DOHH2 (cell line): ENCODE measurements around the gene LILRB5.

Experiments used
- H3F3A ChIP-seq: fragments of 200-600 bp; sonication (generic), shearing (Covaris generic); 2 replicates; pipeline ENCODE4 v1.6.0; 2016; ENCODE audit warnings: antibody characterized with exemption, mild to moderate bottlenecking; ENCODE audit not compliant: control insufficient read depth, insufficient read depth
- H3K27ac ChIP-seq: fragments of 200-600 bp; sonication (generic); 2 replicates; pipeline ENCODE4 v1.5.1; 2014; ENCODE audit warnings: low read depth, mild to moderate bottlenecking, low read length, moderate library complexity
- H3K27me3 ChIP-seq: fragments of 200-600 bp; sonication (generic); 2 replicates; pipeline ENCODE4 v1.6.1; 2014; ENCODE audit warnings: mild to moderate bottlenecking, low read length, mixed read lengths; ENCODE audit not compliant: control insufficient read depth
- H3K36me3 ChIP-seq: fragments of 200-600 bp; sonication (generic); 2 replicates; pipeline ENCODE4 v1.6.1; 2014; ENCODE audit warnings: mild to moderate bottlenecking, low read length, moderate library complexity, mixed read lengths; ENCODE audit not compliant: control insufficient read depth
- H3K4me1 ChIP-seq: fragments of 200-600 bp; sonication (generic); 2 replicates; pipeline ENCODE4 v1.6.1; 2014; ENCODE audit warnings: mild to moderate bottlenecking, low read length, mixed read lengths; ENCODE audit not compliant: control insufficient read depth
- H3K4me2 ChIP-seq: fragments of 200-600 bp; sonication (generic); 2 replicates; pipeline ENCODE4 v1.6.0; 2014; ENCODE audit warnings: mild to moderate bottlenecking, low read length, moderate library complexity
- H3K4me3 ChIP-seq: fragments of 200-600 bp; sonication (generic); 2 replicates; pipeline ENCODE4 v1.5.1; 2014; ENCODE audit warnings: mild to moderate bottlenecking, low read length, mixed read lengths
- H3K79me2 ChIP-seq: fragments of 200-600 bp; sonication (generic); 2 replicates; pipeline ENCODE4 v1.6.1; 2014; ENCODE audit warnings: mild to moderate bottlenecking, low read length, mixed read lengths; ENCODE audit not compliant: control insufficient read depth
- H3K9me2 ChIP-seq: fragments of 200-600 bp; sonication (generic); replicated peaks from 2 replicates; pipeline ENCODE4 v1.6.1; 2014; ENCODE audit warnings: mild to moderate bottlenecking, low read length, mixed read lengths; ENCODE audit not compliant: control insufficient read depth
- H3K9me3 ChIP-seq: fragments of 200-600 bp; sonication (generic); 2 replicates; pipeline ENCODE4 v1.6.1; 2014; ENCODE audit warnings: antibody characterized with exemption, low read length, mixed read lengths; ENCODE audit not compliant: control insufficient read depth, insufficient read depth
- H4K20me1 ChIP-seq: fragments of 200-600 bp; sonication (generic); 2 replicates; pipeline ENCODE4 v1.6.0; 2014; ENCODE audit warnings: low read depth, mild to moderate bottlenecking, antibody characterized with exemption, low read length, moderate library complexity; ENCODE audit not compliant: control insufficient read depth, insufficient read depth
- EZH2phosphoT487 ChIP-seq: fragments of 200-600 bp; sonication (generic); IDR thresholded peaks from 2 replicates; pipeline ENCODE4 v1.6.1; 2017; ENCODE audit warnings: borderline replicate concordance, mild to moderate bottlenecking, antibody characterized with exemption, low read length, moderate library complexity, mixed read lengths
- TF ChIP-seq, protein P1 (sequence below): fragments of 200-600 bp; sonication (generic); IDR thresholded peaks from one replicate; pipeline ENCODE4 v1.5.1; 2014; ENCODE audit warnings: antibody characterized with exemption, mild to moderate bottlenecking, low read depth, low read length; ENCODE audit not compliant: poor library complexity, severe bottlenecking

The LILRB5 gene

DNA sequence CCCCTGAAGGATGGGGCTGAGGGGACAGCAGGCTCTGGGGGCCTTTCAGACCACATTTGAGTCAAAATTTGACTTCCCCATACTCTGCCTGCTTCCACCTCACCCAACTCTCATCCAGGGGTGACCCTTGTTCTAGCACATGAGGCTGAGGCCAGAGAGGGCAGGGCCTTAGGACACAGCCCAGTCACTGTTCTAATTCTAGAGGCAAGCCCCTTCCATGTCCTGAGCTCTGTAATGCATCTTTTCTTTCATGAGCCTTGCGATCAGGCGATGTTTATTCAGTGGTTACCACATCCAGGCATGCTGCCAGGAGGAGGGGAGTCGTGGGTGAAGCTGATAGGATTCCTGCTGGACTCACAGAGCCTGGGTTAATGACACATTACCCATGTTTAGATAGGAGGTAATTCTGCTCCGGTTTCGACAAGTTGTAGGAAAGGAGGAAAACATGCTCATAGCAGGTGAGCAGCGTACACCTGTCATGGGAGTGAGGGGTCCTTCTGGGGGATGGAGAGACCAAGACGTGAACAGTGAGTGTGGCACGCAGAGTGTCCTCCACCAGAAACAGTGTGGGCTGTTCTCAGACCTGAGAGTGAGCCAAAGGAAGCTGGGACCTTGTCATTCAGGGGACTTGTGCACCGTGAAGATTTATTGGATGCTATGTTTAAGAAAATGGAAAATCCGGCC lies 47.1 kb downstream of the LILRB5 start:
- H3K4me2 ChIP-seq, result no peak overlapping the region
- peaks cover 18% of the 10 kb centered on the region for H4K20me1 ChIP-seq
- H3F3A ChIP-seq, result peaks cover 50% of the 10 kb centered on the region
- no peak for TF ChIP-seq EZH2phosphoT487
- TF ChIP-seq, protein P1, sequence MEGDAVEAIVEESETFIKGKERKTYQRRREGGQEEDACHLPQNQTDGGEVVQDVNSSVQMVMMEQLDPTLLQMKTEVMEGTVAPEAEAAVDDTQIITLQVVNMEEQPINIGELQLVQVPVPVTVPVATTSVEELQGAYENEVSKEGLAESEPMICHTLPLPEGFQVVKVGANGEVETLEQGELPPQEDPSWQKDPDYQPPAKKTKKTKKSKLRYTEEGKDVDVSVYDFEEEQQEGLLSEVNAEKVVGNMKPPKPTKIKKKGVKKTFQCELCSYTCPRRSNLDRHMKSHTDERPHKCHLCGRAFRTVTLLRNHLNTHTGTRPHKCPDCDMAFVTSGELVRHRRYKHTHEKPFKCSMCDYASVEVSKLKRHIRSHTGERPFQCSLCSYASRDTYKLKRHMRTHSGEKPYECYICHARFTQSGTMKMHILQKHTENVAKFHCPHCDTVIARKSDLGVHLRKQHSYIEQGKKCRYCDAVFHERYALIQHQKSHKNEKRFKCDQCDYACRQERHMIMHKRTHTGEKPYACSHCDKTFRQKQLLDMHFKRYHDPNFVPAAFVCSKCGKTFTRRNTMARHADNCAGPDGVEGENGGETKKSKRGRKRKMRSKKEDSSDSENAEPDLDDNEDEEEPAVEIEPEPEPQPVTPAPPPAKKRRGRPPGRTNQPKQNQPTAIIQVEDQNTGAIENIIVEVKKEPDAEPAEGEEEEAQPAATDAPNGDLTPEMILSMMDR, result no peak
- H3K36me3 ChIP-seq, result peaks cover 50% of the 10 kb centered on the region
- no peaks in the 10 kb centered on the region for H3K9me3 ChIP-seq
- H3K79me2 ChIP-seq, result peaks cover 34% of the 10 kb centered on the region
- H3K27ac ChIP-seq, result no peak overlapping the region
- peaks cover 13% of the 10 kb centered on the region for H3K4me1 ChIP-seq
- no peaks in the 10 kb centered on the region for H3K9me2 ChIP-seq
- no peak overlapping the region for H3K4me3 ChIP-seq
- no peaks in the 10 kb centered on the region for H3K27me3 ChIP-seq

DNA sequence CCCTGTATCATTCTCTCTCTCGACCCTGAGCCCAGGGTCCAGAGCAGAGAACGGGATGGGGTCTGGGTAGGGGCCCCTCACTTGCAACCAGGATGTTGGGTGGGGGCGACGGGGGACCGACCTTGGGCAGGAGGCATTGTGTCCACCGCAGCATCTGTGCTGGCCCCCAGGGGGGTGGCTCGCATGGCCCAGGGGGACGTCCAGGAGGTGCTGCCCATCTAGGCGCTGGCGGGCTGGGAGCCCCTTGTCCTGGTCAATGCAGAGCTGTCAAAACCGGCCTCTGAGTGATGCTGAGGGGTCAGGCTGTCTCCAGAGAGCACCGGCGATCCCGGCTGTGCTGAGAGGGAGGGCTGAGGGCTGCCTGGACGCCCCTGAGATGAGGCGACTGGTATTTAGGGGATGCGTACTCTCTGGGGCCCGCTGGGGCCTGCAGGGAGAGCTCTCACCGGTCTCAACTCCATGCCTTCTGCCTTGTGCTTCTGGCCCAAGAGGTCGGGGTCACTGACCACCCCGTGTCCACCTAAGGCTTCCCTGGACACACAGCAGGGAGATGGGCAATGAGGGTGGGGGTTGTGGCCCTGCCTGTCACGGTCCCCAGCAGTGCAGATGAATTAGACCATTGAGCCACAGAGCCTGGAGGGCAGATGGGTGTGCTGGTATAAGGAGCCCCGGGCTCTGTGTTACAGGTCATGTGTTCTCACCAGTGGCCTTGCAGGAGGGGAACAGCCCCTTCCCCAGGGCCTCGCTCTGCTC lies 47.8 kb downstream of the LILRB5 start:
- H3K9me2 ChIP-seq, result no peaks in the 10 kb centered on the region
- no peaks in the 10 kb centered on the region for H3K9me3 ChIP-seq
- H3K79me2 ChIP-seq, result peaks cover 41% of the 10 kb centered on the region
- H3K27ac ChIP-seq, result no peak overlapping the region
- no peaks in the 10 kb centered on the region for H3K27me3 ChIP-seq
- peaks cover 57% of the 10 kb centered on the region for H3F3A ChIP-seq
- H4K20me1 ChIP-seq, result peaks cover 25% of the 10 kb centered on the region
- no peak overlapping the region for H3K4me2 ChIP-seq
- H3K36me3 ChIP-seq, result peaks cover 57% of the 10 kb centered on the region
- no peak overlapping the region for H3K4me3 ChIP-seq
- peaks cover 20% of the 10 kb centered on the region for H3K4me1 ChIP-seq
- no peak for TF ChIP-seq EZH2phosphoT487
- TF ChIP-seq, protein P1, result no peak

DNA sequence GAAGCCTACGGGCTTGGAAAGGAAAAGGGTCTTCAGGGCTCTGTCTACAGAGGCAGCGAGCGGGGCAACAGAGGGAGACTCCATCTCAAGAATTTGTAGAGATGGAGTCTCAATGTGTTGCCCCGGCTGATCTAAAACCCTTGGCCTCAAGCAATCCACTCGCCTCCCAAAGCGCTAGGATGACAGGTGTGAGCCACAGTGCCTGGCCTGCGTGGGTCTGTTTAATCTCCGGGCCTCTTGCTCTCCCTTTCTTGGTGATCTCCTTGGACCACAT lies 48.4 kb downstream of the LILRB5 start:
- H3K9me2 ChIP-seq, result no peaks in the 10 kb centered on the region
- TF ChIP-seq, protein P1, result no peak
- H3K9me3 ChIP-seq, result no peaks in the 10 kb centered on the region
- no peak overlapping the region for H3K27ac ChIP-seq
- peaks cover 46% of the 10 kb centered on the region for H3K79me2 ChIP-seq
- H3K4me1 ChIP-seq, result peaks cover 25% of the 10 kb centered on the region
- H4K20me1 ChIP-seq, result peaks cover 26% of the 10 kb centered on the region
- no peak overlapping the region for H3K4me3 ChIP-seq
- peaks cover 63% of the 10 kb centered on the region for H3K36me3 ChIP-seq
- H3F3A ChIP-seq, result peaks cover 60% of the 10 kb centered on the region
- no peaks in the 10 kb centered on the region for H3K27me3 ChIP-seq
- H3K4me2 ChIP-seq, result no peak overlapping the region
